HEK293T (cell line): Measurements from ENCODE around the gene ACTR10.
A peak's percentile ranks its signal among the peaks of the same experiment; 100 is the strongest.

ENCODE experiments used
- ARNT ChIP-seq: fragments of 450-650 bp; IDR thresholded peaks from 2 replicates; pipeline ENCODE4 v1.6.1; 2017; ENCODE audit warnings: mild to moderate bottlenecking
- BHLHE40 ChIP-seq: fragments of 450-650 bp; IDR thresholded peaks from 2 replicates; pipeline ENCODE4 v1.6.1; 2016; ENCODE audit warnings: mild to moderate bottlenecking, moderate library complexity, borderline replicate concordance
- CTBP1 ChIP-seq: fragments of 450-650 bp; IDR thresholded peaks from 2 replicates; pipeline ENCODE4 v1.6.1; 2016; ENCODE audit warnings: borderline replicate concordance
- ELF4 ChIP-seq: fragments of 450-650 bp; IDR thresholded peaks from 2 replicates; pipeline ENCODE4 v1.6.1; 2017; ENCODE audit warnings: antibody characterized with exemption
- FOXA1 ChIP-seq: fragments of 450-650 bp; IDR thresholded peaks from 2 replicates; pipeline ENCODE4 v1.6.1; 2016; ENCODE audit warnings: mild to moderate bottlenecking
- FOXK2 ChIP-seq: fragments of 450-650 bp; IDR thresholded peaks from 2 replicates; pipeline ENCODE4 v1.6.1; 2016; ENCODE audit warnings: mild to moderate bottlenecking
- FOXM1 ChIP-seq: fragments of 450-650 bp; IDR thresholded peaks from 2 replicates; pipeline ENCODE4 v1.6.1; 2017; ENCODE audit warnings: mild to moderate bottlenecking, borderline replicate concordance
- HDGF ChIP-seq: fragments of 450-650 bp; IDR thresholded peaks from 2 replicates; pipeline ENCODE4 v1.6.1; 2017; ENCODE audit warnings: antibody characterized with exemption, borderline replicate concordance
- L3MBTL2 ChIP-seq: fragments of 450-650 bp; conservative IDR thresholded peaks from 2 replicates; pipeline ENCODE4 v1.6.1; 2016; ENCODE audit warnings: mild to moderate bottlenecking
- PKNOX1 ChIP-seq: fragments of 450-650 bp; IDR thresholded peaks from 2 replicates; pipeline ENCODE4 v1.6.1; 2016
- SP1 ChIP-seq: fragments of 450-650 bp; IDR thresholded peaks from 2 replicates; pipeline ENCODE4 v1.6.1; 2017
- SUZ12 ChIP-seq: fragments of 450-650 bp; IDR thresholded peaks from 2 replicates; pipeline ENCODE4 v1.6.1; 2016; ENCODE audit warnings: mild to moderate bottlenecking
- TARDBP ChIP-seq: fragments of 450-650 bp; IDR thresholded peaks from 2 replicates; pipeline ENCODE4 v1.6.1; 2016
- ZNF384 ChIP-seq: fragments of 450-650 bp; IDR thresholded peaks from 2 replicates; pipeline ENCODE4 v1.6.1; 2016

- TF ChIP-seq SUZ12: no peak
- TF ChIP-seq FOXM1: no peak
- no peak for TF ChIP-seq HDGF
- TF ChIP-seq FOXK2: no peak
- no peak for TF ChIP-seq PKNOX1
- no peak for TF ChIP-seq SP1
- TF ChIP-seq ARNT: no peak
- TF ChIP-seq L3MBTL2: no peak
- no peak for TF ChIP-seq BHLHE40
- no peak for TF ChIP-seq TARDBP
- no peak for TF ChIP-seq ELF4
- TF ChIP-seq CTBP1: 0 out of 2 replicates have a peak, but pooled peaks have one; percentile 33
- TF ChIP-seq FOXA1: no peak
- TF ChIP-seq ZNF384: no peak
Measured at GRCh38 chr14:58239244-58240195, 39.6 kb downstream of the ACTR10 start.
